Bone marrow (tissue), 2 donors: ENCODE measurements around the gene COMTD1.
A peak's percentile ranks its signal among the peaks of the same experiment; 100 is the strongest.
"Not testable (repeated sequence)": the region's sequence is repeated elsewhere in the genome, so short reads cannot be mapped to it uniquely, and the experiment has no call there.

Experiments used
- DNase-seq, 2 donors: peaks; one replicate each; lab custom pipeline; 2025; lab: John Stamatoyannopoulos, UW

The COMTD1 gene

GRCh38 chr10:75194625-75195024 is 41.1 kb downstream of the COMTD1 start:
- not testable (repeated sequence) for DNase-seq

- DNase-seq, result peak in 1 of 2 donors; percentile 17
Observed at GRCh38 chr10:75191821-75192568, 43.8 kb downstream of the COMTD1 start.

GRCh38 chr10:75189266-75190096 is 46.3 kb downstream of the COMTD1 start:
- DNase-seq, result no peak

GRCh38 chr10:75188522-75188921 is 47.2 kb downstream of the COMTD1 start:
- not testable (repeated sequence) for DNase-seq

GRCh38 chr10:75187961-75188426 is 47.8 kb downstream of the COMTD1 start:
- peak in 1 of 2 donors; percentile 43 for DNase-seq

GRCh38 chr10:75186310-75186709 is 49.4 kb downstream of the COMTD1 start:
- DNase-seq, result no peak
